Measurements from ENCODE around the gene FCHO1.

DNA sequence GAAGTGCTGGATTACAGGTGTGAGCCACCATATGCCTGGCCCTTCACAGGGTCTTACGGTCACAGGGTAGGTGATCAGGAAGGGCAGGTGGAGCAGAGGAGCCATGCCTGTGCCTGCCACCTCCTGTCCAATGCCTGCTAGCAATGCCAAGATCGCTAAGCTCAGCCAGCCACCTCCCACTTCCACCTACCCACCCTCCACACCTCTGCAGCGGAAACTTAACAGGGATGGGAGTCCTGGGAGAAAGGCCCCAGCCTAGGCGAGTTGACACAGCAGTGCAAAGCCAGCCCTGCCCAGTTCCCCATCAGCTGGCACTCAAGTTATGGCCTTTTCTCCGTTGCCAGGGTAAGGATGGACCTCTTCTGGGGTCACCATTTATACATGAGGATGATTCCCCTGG lies 15.9 kb upstream of the FCHO1 start:
- no peak for TF ChIP-seq CTCF (IDR thresholded peaks at IDR 0.05)
- TF ChIP-seq POLR2A (IDR thresholded peaks at IDR 0.05): no peak
- TF ChIP-seq POLR2AphosphoS5 (IDR thresholded peaks at IDR 0.05): no peak
